ENCODE data around the gene PC.

PC gene

DNA sequence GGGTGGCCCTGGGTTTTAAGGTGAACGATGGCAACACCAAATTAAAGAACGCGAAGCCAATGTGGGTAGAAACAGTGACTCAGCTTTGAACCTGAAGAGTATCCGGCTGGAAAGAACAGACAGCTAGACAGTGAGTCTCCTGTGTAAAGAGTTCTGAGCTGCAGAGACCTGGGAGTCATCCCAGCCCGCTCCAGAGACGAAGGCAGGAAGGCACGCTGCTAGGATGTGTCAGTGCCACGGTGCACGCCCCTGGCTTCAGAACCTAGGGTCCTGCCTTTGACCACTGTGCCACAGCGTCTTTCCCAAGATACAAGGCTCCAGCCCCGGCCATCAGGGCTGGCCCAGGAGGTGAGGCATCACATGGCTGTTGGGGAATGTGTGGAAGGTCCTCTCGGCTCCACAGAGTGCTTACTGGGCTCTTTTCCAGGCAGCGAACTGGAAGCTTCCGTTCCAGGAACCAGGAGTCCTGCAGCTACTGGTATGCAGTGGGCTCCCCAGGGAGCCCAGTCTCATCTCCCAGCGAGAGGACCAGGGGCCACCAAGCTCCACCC lies 71.4 kb downstream of the PC start:
- peak; percentile 4; the same call in 1 of the 2 replicates for TF ChIP-seq RAD21 (IDR thresholded peaks at IDR 0.05; ENCODE audit: low read depth)
- peak; percentile 86 for TF ChIP-seq MAX (IDR thresholded peaks at IDR 0.05)
- TF ChIP-seq FOXM1 (IDR thresholded peaks at IDR 0.05; ENCODE audit: borderline replicate concordance, low read depth) = peak; percentile 55
- TF ChIP-seq NFIC (IDR thresholded peaks at IDR 0.05) = peak; percentile 90
- peak; percentile 20; the same call in 1 of the 2 replicates for TF ChIP-seq YY1 (IDR thresholded peaks at IDR 0.05; ENCODE audit: low read depth)
- TF ChIP-seq, protein P1, sequence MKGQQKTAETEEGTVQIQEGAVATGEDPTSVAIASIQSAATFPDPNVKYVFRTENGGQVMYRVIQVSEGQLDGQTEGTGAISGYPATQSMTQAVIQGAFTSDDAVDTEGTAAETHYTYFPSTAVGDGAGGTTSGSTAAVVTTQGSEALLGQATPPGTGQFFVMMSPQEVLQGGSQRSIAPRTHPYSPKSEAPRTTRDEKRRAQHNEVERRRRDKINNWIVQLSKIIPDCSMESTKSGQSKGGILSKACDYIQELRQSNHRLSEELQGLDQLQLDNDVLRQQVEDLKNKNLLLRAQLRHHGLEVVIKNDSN (IDR thresholded peaks at IDR 0.05) = peak; percentile 85
- no peak for TF ChIP-seq CEBPB (IDR thresholded peaks at IDR 0.05)
- peak; percentile 94 for TF ChIP-seq TEAD4 (IDR thresholded peaks at IDR 0.05)
- TF ChIP-seq, protein P2, sequence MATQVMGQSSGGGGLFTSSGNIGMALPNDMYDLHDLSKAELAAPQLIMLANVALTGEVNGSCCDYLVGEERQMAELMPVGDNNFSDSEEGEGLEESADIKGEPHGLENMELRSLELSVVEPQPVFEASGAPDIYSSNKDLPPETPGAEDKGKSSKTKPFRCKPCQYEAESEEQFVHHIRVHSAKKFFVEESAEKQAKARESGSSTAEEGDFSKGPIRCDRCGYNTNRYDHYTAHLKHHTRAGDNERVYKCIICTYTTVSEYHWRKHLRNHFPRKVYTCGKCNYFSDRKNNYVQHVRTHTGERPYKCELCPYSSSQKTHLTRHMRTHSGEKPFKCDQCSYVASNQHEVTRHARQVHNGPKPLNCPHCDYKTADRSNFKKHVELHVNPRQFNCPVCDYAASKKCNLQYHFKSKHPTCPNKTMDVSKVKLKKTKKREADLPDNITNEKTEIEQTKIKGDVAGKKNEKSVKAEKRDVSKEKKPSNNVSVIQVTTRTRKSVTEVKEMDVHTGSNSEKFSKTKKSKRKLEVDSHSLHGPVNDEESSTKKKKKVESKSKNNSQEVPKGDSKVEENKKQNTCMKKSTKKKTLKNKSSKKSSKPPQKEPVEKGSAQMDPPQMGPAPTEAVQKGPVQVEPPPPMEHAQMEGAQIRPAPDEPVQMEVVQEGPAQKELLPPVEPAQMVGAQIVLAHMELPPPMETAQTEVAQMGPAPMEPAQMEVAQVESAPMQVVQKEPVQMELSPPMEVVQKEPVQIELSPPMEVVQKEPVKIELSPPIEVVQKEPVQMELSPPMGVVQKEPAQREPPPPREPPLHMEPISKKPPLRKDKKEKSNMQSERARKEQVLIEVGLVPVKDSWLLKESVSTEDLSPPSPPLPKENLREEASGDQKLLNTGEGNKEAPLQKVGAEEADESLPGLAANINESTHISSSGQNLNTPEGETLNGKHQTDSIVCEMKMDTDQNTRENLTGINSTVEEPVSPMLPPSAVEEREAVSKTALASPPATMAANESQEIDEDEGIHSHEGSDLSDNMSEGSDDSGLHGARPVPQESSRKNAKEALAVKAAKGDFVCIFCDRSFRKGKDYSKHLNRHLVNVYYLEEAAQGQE (IDR thresholded peaks at IDR 0.05; ENCODE audit: low read depth) = no peak
- peak; percentile 76; the same call in 1 of the 2 replicates for TF ChIP-seq TCF12 (IDR thresholded peaks at IDR 0.05; ENCODE audit: low read depth)
- peak; percentile 19; the same call in 1 of the 2 replicates for TF ChIP-seq TAF1 (IDR thresholded peaks at IDR 0.05; ENCODE audit: low read depth)
- TF ChIP-seq EP300 (IDR thresholded peaks at IDR 0.05; ENCODE audit: borderline replicate concordance) = peak; percentile 81
- TF ChIP-seq ZBTB7A (IDR thresholded peaks at IDR 0.05; ENCODE audit: low read depth) = no peak
- no peak for TF ChIP-seq CREB1 (IDR thresholded peaks at IDR 0.05; ENCODE audit: low read depth)
- no peak for TF ChIP-seq EGR1 (IDR thresholded peaks at IDR 0.05)

DNA sequence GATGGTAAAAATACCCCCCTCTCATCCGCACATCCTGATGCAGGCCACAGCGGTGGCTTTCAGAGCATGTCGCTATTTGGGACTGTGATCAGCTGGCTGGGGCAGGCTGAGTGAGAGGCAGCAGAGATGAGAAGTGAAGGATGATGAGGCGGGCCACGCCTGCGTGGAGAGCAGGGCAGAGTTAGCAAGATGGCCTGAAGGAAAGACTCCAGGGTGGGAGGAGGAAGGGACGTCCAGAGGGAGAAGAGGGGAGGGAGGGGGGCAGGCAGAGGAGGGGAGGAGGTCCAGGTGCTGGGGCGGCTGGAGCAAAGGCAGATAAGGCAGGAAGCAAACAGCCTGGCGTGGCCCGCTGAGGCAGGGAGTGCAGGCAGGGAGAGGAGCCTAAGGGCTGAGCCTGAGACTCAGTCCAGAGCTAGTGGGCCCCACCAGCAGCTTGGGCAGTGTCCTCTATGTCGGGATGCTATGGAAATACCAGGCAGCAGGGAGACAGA lies 72.2 kb downstream of the PC start:
- TF ChIP-seq RAD21 (IDR thresholded peaks at IDR 0.05; ENCODE audit: low read depth) (no peak), YY1 (IDR thresholded peaks at IDR 0.05; ENCODE audit: low read depth) (no peak), TEAD4 (IDR thresholded peaks at IDR 0.05) (no peak), TAF1 (IDR thresholded peaks at IDR 0.05; ENCODE audit: low read depth) (no peak), TCF12 (IDR thresholded peaks at IDR 0.05; ENCODE audit: low read depth) (no peak), EGR1 (IDR thresholded peaks at IDR 0.05) (no peak), CREB1 (IDR thresholded peaks at IDR 0.05; ENCODE audit: low read depth) (no peak), EP300 (IDR thresholded peaks at IDR 0.05; ENCODE audit: borderline replicate concordance) (no peak), FOXM1 (IDR thresholded peaks at IDR 0.05; ENCODE audit: borderline replicate concordance, low read depth) (no peak), ZBTB7A (IDR thresholded peaks at IDR 0.05; ENCODE audit: low read depth) (no peak), NFIC (IDR thresholded peaks at IDR 0.05) (no peak), CEBPB (IDR thresholded peaks at IDR 0.05) (no peak), MAX (IDR thresholded peaks at IDR 0.05) (no peak)
- TF ChIP-seq, protein P2 (IDR thresholded peaks at IDR 0.05; ENCODE audit: low read depth) = no peak
- TF ChIP-seq, protein P1 (IDR thresholded peaks at IDR 0.05) = no peak

DNA sequence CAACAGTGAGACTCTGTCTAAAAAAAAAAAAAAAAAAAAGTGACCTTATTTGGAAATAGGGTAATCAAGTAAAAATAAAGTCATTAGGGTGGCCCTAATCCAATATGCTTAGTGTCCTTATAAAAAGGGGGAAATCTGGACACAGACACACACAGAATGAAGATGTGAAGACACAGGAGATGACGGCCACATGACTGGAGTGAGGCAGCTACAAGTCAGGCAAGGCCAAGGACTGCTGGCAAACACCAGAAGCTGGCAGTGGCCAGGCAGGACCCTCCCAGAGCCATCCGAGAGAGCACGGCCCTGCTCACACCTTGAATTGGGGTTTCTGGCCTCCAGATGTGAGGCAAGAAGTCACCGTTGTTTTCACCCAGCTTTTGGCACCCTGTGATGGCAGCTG lies 72.7 kb downstream of the PC start:
- TF ChIP-seq, protein P2 (IDR thresholded peaks at IDR 0.05; ENCODE audit: low read depth) = no peak
- TF ChIP-seq TAF1 (IDR thresholded peaks at IDR 0.05; ENCODE audit: low read depth) (no peak), TCF12 (IDR thresholded peaks at IDR 0.05; ENCODE audit: low read depth) (no peak), EGR1 (IDR thresholded peaks at IDR 0.05) (no peak), CEBPB (IDR thresholded peaks at IDR 0.05) (no peak)

DNA sequence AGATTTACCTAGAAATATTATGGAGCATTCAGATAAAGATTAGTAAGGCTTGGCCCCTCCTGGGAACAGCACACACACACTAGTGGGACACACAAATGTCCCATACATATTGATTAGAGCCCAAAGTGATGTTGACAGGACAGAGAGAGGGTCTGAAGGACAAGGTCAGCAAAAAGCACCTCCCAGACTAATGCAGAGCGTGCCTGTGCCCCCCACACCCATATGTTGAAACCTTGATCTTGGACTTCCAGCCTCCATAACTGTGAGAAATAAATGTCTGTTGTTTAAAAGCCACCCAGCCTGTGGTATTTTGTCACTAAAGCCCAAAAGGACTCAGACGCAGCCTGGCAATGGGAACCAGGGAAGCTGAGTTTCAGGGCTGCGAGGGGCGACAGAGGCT lies 73.7 kb downstream of the PC start:
- TF ChIP-seq YY1 (IDR thresholded peaks at IDR 0.05; ENCODE audit: low read depth) (no peak), TCF12 (IDR thresholded peaks at IDR 0.05; ENCODE audit: low read depth) (no peak), EGR1 (IDR thresholded peaks at IDR 0.05) (no peak), CEBPB (IDR thresholded peaks at IDR 0.05) (no peak), FOXM1 (IDR thresholded peaks at IDR 0.05; ENCODE audit: borderline replicate concordance, low read depth) (no peak), MAX (IDR thresholded peaks at IDR 0.05) (no peak), NFIC (IDR thresholded peaks at IDR 0.05) (no peak), TEAD4 (IDR thresholded peaks at IDR 0.05) (no peak), ZBTB7A (IDR thresholded peaks at IDR 0.05; ENCODE audit: low read depth) (no peak), CREB1 (IDR thresholded peaks at IDR 0.05; ENCODE audit: low read depth) (no peak), EP300 (IDR thresholded peaks at IDR 0.05; ENCODE audit: borderline replicate concordance) (no peak), RAD21 (IDR thresholded peaks at IDR 0.05; ENCODE audit: low read depth) (no peak), TAF1 (IDR thresholded peaks at IDR 0.05; ENCODE audit: low read depth) (no peak)
- TF ChIP-seq, protein P2 (IDR thresholded peaks at IDR 0.05; ENCODE audit: low read depth) = no peak
- TF ChIP-seq, protein P1 (IDR thresholded peaks at IDR 0.05) = no peak

All from Ishikawa (cell line).